Adrenal gland (tissue), 5 donors: ENCODE data around the gene EYS.

Source experiments
- CTCF ChIP-seq, 6 experiments: fragments of 450-650 bp in 4 of 6; fragments of 200-600 bp in 2 of 6; sonication (generic) in 1 of 6; IDR thresholded peaks; 1 replicate in 5 of 6; 2 replicates in 1 of 6; pipeline versions ENCODE4 v1.5.1 to v1.8.0; 2016 to 2021; ENCODE audit warnings: antibody characterized with exemption in 6 of 6, mild to moderate bottlenecking in 2 of 6, moderate library complexity in 1 of 6
- POLR2A ChIP-seq, 2 donors: fragments of 450-650 bp; IDR thresholded peaks; one replicate each; pipeline ENCODE4 v1.6.1; 2017; ENCODE audit warnings: antibody characterized with exemption in 2 of 2, mild to moderate bottlenecking in 2 of 2, moderate library complexity in 1 of 2
- donor health status: DM: no; HTN: no; CAD: no.

- TF ChIP-seq CTCF (IDR thresholded peaks at IDR 0.05) (no peak), POLR2A (IDR thresholded peaks at IDR 0.05) (no peak)
Measured at GRCh38 chr6:64520050-64520449, 1187.0 kb downstream of the EYS start.
